A673 (cell line): ENCODE measurements around the gene ORM2.

ENCODE experiments used
- EZH2 ChIP-seq: fragments of 200-600 bp; sonication (generic); IDR thresholded peaks from 2 replicates; pipeline ENCODE4 v1.6.1; 2017; ENCODE audit warnings: borderline replicate concordance, low read depth, mild to moderate bottlenecking, mixed read lengths, antibody characterized with exemption, low read length; ENCODE audit not compliant: poor library complexity, severe bottlenecking
- TF ChIP-seq, protein P1 (sequence below): fragments of 300-800, 200-600 bp; sonication (generic); conservative IDR thresholded peaks from 2 replicates; pipeline ENCODE4 v1.5.1; 2017; ENCODE audit warnings: low read depth, mild to moderate bottlenecking, antibody characterized with exemption, low read length, moderate library complexity, mixed read lengths

DNA sequence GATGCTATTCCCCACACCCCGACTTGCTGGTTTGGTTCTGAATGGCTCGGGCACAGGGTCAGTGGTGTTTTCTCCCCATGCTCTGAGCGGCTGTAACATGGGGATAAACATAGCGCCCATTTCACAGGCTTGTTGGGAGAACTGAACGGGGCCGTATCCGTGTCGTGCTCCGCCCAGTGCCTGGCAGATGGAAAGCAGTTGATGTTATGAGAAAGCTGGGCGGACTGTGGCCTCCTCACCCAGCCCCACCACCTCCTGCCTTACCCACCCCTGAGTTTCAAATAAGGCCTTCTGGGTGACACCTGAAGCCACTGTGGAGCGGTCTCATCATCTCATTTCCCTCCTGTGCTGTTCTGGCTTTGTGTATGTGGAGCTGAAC is 14.5 kb downstream of the ORM2 start:
- TF ChIP-seq, protein P1, sequence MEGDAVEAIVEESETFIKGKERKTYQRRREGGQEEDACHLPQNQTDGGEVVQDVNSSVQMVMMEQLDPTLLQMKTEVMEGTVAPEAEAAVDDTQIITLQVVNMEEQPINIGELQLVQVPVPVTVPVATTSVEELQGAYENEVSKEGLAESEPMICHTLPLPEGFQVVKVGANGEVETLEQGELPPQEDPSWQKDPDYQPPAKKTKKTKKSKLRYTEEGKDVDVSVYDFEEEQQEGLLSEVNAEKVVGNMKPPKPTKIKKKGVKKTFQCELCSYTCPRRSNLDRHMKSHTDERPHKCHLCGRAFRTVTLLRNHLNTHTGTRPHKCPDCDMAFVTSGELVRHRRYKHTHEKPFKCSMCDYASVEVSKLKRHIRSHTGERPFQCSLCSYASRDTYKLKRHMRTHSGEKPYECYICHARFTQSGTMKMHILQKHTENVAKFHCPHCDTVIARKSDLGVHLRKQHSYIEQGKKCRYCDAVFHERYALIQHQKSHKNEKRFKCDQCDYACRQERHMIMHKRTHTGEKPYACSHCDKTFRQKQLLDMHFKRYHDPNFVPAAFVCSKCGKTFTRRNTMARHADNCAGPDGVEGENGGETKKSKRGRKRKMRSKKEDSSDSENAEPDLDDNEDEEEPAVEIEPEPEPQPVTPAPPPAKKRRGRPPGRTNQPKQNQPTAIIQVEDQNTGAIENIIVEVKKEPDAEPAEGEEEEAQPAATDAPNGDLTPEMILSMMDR, result no peak
- no peak for TF ChIP-seq EZH2
